MG63 (cell line): ENCODE measurements around the gene RAB2B. TPM values are rescaled to one million over a fixed set of nuclear protein-coding genes. Genes with fewer than 3 reads are reported as not detected.

ENCODE experiments used
- DNase-seq: peaks from one replicate; pipeline ENCODE4 v3.0.0-alpha.2; 2020
- H3K27me3 ChIP-seq: fragments of 250-450 bp; sonication (Bioruptor Pico); 2 replicates; pipeline ENCODE4 v1.5.1; 2020; ENCODE audit warnings: mild to moderate bottlenecking, moderate library complexity
- H3K36me3 ChIP-seq: fragments of 250-450 bp; sonication (Bioruptor Pico); 2 replicates; pipeline ENCODE4 v1.5.1; 2020; ENCODE audit warnings: mild to moderate bottlenecking, moderate library complexity
- H3K4me3 ChIP-seq: fragments of 250-450 bp; sonication (Bioruptor Pico); 2 replicates; pipeline ENCODE4 v1.5.1; 2020; ENCODE audit warnings: mild to moderate bottlenecking, moderate library complexity
- H3K9me3 ChIP-seq: fragments of 250-450 bp; sonication (Bioruptor Pico); 2 replicates; pipeline ENCODE4 v1.5.1; 2020; ENCODE audit warnings: mild to moderate bottlenecking, moderate library complexity
- total RNA-seq: library from RNA; depleted of rRNA; stranded (reverse); fragments of >200 nt; shearing (Covaris generic); gene quantifications from 2 replicates; pipeline ENCODE4 v1.2.3, GENCODE V29; 2014; ENCODE audit warnings: low replicate concordance; rRNA removed

The RAB2B gene
- total RNA-seq, 1 experiment from 2014 or later: 6.5 TPM

DNA sequence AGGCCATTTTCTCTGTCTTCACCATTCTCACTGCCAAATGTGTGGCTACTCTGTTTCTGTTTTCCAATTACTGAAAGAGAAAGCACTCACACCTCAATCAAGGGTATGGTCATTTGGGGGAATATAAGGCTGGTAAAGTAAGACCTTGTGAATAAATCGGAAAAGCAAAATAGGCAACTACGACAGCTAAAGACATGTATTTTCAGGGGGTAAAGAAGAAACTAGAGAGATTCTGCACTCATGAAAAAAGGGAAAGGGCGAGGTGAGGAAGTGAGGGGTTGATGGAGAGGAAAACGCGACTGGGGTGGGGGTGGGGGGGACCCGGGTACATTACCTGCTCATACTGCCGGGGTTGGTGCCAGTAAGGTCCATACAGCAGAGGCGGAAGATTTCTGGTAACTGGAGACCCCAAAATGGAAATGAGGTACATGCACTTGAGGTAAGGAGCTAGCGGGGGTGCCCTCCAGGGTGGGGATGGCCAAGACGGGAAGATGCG is 40.1 kb downstream of the RAB2B start:
- no peaks in the 10 kb centered on the region for H3K27me3 ChIP-seq
- H3K4me3 ChIP-seq: peak overlapping the region; percentile 73
- H3K36me3 ChIP-seq: peaks cover 4% of the 10 kb centered on the region
- no peaks in the 10 kb centered on the region for H3K9me3 ChIP-seq
- no peak for DNase-seq

GRCh38 chr14:21431126-21431525 is 45.6 kb downstream of the RAB2B start:
- H3K9me3 ChIP-seq: no peaks in the 10 kb centered on the region
- peaks cover 18% of the 10 kb centered on the region for H3K36me3 ChIP-seq
- DNase-seq: no peak
- H3K4me3 ChIP-seq: no peak overlapping the region
- no peaks in the 10 kb centered on the region for H3K27me3 ChIP-seq

GRCh38 chr14:21428930-21429329 is 47.8 kb downstream of the RAB2B start:
- DNase-seq: no peak
- H3K4me3 ChIP-seq: no peak overlapping the region

DNA sequence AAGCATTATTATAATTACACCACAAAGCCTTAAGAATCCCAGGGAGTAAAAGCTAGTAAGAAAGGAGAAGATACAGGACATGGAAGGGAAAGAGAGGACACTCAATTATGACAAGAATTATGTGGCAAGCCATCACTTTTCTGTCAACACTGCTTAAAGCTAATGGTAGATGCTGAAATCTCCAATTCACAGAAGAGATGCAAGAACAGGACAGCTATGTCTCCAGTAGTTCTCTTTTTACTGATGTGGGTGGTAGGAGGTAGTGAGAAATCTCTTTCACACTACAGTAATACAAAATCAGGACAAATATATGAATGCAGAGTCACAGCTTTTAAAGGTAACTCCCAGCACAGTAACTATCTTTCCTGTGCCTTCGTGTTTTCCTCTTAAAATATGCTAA is 50.1 kb downstream of the RAB2B start:
- Histone ChIP-seq H3K36me3 (peaks cover 30% of the 10 kb centered on the region), H3K27me3 (no peaks in the 10 kb centered on the region), H3K4me3 (no peak overlapping the region), H3K9me3 (no peaks in the 10 kb centered on the region)
- DNase-seq: no peak

More at GRCh38 chr14:21428930-21429329, 47.8 kb downstream of the RAB2B start:
- H3K36me3 ChIP-seq: peaks cover 22% of the 10 kb centered on the region
- H3K27me3 ChIP-seq: no peaks in the 10 kb centered on the region
- no peaks in the 10 kb centered on the region for H3K9me3 ChIP-seq

GRCh38 chr14:21419528-21419927 is 57.2 kb downstream of the RAB2B start:
- no peaks in the 10 kb centered on the region for H3K27me3 ChIP-seq
- H3K9me3 ChIP-seq: no peaks in the 10 kb centered on the region
- H3K36me3 ChIP-seq: peaks cover 30% of the 10 kb centered on the region
- no peak overlapping the region for H3K4me3 ChIP-seq
- DNase-seq: no peak

GRCh38 chr14:21415329-21415728 is 61.4 kb downstream of the RAB2B start:
- no peak overlapping the region for H3K4me3 ChIP-seq
- peaks cover 32% of the 10 kb centered on the region for H3K36me3 ChIP-seq
- no peaks in the 10 kb centered on the region for H3K27me3 ChIP-seq
- no peak for DNase-seq
- no peaks in the 10 kb centered on the region for H3K9me3 ChIP-seq

DNA sequence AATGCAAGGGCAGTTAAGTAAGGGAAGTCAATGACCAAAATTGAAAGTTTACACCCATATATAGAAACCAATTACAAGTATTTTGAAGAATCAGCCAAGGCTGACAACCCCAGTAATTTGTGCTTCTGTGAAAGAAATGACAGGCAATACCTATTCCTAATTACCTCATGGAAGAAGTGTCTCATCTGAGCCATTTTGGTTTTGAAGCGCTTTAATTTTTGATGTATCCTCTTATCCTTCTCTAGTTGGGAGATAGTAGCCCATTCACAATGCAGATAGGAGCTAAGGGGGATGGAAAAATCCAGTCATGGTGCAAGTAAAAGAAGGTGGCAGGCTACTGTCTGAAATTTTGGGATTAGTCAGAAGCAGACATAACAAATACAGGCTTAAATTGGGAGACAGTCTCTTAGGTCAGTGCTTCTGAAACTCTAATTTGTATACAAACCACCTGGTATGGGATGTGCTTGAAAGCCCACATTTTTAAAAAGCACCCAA is 62.6 kb downstream of the RAB2B start:
- Histone ChIP-seq H3K4me3 (no peak overlapping the region), H3K27me3 (no peaks in the 10 kb centered on the region), H3K36me3 (peaks cover 37% of the 10 kb centered on the region), H3K9me3 (no peaks in the 10 kb centered on the region)
- no peak for DNase-seq

Other genes with a start within 250 kb of the RAB2B start
- 994 and 1,287 TPM in 2 replicates for gene HNRNPC, start 207.5 kb downstream of the RAB2B start, total RNA-seq
- not detected in 2 replicates for gene RPGRIP1, start 196.9 kb downstream of the RAB2B start, total RNA-seq
- gene SUPT16H, start 92.9 kb downstream of the RAB2B start, total RNA-seq: 27.0 and 32.0 TPM in 2 replicates
- 24.1 and 24.6 TPM in 2 replicates for gene CHD8, start 20.8 kb downstream of the RAB2B start, total RNA-seq
- gene TOX4, start 236 bp upstream of the RAB2B start, total RNA-seq: 26.9 and 75.1 TPM in 2 replicates
- gene METTL3, start 34.4 kb upstream of the RAB2B start, total RNA-seq: 46.0 and 52.0 TPM in 2 replicates
- 0.36 and 0.81 TPM in 2 replicates for gene SALL2, start 49.4 kb upstream of the RAB2B start, total RNA-seq
- gene OR10G3, start 103.1 kb upstream of the RAB2B start, total RNA-seq: not detected in 2 replicates
- not detected in 2 replicates for gene OR10G2, start 158.0 kb upstream of the RAB2B start, total RNA-seq
- gene OR4E2, start 176.9 kb upstream of the RAB2B start, total RNA-seq: not detected in 2 replicates
- gene OR4E1, start 196.9 kb upstream of the RAB2B start, total RNA-seq: not detected in 2 replicates